22Rv1 (cell line): ENCODE data around the gene SLC39A6.

Experiments
- CTCF ChIP-seq: fragments of 450-650 bp; IDR thresholded peaks from 2 replicates; pipeline ENCODE4 v1.5.1; 2017; ENCODE audit warnings: mild to moderate bottlenecking
- ZFX ChIP-seq: fragments of 450-650 bp; IDR thresholded peaks from 2 replicates; pipeline ENCODE4 v1.6.1; 2017; ENCODE audit warnings: antibody characterized with exemption, borderline replicate concordance

DNA sequence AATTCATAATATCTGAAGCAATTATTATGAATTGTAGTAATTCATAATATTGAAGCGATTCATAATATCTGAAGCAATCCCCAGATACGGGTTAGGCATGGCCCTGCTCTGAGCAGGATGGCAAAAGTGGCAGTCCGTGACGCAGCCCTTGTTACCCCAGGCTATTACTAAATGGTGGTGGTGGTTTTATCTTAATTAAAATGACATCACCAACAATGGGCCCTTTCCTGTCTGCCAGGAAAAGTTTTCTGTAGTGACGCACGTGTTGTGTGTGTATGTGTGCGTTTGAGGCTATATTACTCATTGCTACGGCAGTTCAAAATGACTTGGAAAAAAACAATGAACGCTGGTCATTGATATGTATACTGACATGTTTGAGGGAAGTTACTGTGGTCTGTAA is 47.6 kb upstream of the SLC39A6 start:
- TF ChIP-seq CTCF (no peak), ZFX (no peak)
